Measurements from ENCODE around the gene PGBD4.
A peak's percentile ranks its signal among the peaks of the same experiment; 100 is the strongest.

Gene PGBD4

DNA sequence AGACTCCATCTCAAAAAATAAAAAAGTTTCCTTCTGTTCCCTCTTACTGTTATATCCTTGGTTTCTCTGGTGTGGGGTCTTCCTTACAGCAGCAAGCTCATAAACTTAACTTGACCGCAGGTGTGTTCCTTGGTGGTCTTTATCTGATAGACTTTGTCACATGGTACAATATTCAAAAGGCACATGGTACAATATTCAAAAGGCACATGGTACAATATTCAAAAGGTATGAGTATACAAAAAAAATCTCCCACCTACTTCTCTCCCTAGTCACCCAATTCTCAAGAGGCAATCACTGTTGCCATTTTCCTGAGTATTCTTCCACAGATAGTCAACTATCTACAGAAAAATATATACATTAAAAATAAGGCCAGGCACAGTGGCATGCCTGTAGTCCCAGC is 4.5 kb downstream of the PGBD4 start:
- Histone ChIP-seq H3K27me3 (replicated peaks) (no peaks in the 10 kb centered on the region), H3K36me3 (replicated peaks) (no peaks in the 10 kb centered on the region), H3K4me3 (ENCODE audit: low read depth, low read length) (no peak overlapping the region), H3K27ac (no peak overlapping the region)
- TF ChIP-seq, protein P1, sequence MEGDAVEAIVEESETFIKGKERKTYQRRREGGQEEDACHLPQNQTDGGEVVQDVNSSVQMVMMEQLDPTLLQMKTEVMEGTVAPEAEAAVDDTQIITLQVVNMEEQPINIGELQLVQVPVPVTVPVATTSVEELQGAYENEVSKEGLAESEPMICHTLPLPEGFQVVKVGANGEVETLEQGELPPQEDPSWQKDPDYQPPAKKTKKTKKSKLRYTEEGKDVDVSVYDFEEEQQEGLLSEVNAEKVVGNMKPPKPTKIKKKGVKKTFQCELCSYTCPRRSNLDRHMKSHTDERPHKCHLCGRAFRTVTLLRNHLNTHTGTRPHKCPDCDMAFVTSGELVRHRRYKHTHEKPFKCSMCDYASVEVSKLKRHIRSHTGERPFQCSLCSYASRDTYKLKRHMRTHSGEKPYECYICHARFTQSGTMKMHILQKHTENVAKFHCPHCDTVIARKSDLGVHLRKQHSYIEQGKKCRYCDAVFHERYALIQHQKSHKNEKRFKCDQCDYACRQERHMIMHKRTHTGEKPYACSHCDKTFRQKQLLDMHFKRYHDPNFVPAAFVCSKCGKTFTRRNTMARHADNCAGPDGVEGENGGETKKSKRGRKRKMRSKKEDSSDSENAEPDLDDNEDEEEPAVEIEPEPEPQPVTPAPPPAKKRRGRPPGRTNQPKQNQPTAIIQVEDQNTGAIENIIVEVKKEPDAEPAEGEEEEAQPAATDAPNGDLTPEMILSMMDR (IDR thresholded peaks at IDR 0.05; ENCODE audit: low read depth, low read length, missing control alignments), result no peak
- in situ Hi-C loops (cut with HindIII; ENCODE audit: low pct_ligation_motif_present, low sequenced_read_pairs), result no loop called here
- DNase-seq, result no peak

DNA sequence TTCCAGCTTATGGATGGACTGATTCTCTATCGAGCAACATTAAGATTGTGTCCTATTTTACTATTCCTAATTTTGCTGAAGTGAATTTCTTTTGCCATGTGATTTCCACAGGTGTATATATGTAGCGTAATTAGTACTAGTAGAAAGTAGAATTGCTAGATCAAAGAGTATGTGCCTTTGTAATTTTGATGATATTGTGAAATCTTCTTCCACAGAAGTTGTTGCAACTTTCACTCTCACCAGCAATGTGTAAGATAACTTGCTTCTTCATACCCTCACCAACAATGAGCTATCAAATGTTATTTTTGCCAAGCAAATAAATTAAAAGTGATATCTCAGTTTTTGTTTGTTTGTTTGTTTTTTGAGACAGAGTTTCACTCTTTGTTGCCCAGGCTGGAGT is 5.4 kb downstream of the PGBD4 start:
- no peak for DNase-seq
- H3K27ac ChIP-seq, result no peak overlapping the region
- no peaks in the 10 kb centered on the region for H3K36me3 ChIP-seq (replicated peaks)
- in situ Hi-C loops (cut with HindIII; ENCODE audit: low pct_ligation_motif_present, low sequenced_read_pairs), result no loop called here
- TF ChIP-seq, protein P1 (IDR thresholded peaks at IDR 0.05; ENCODE audit: low read depth, low read length, missing control alignments), result no peak
- no peak overlapping the region for H3K4me3 ChIP-seq (ENCODE audit: low read depth, low read length)
- no peaks in the 10 kb centered on the region for H3K27me3 ChIP-seq (replicated peaks)

DNA sequence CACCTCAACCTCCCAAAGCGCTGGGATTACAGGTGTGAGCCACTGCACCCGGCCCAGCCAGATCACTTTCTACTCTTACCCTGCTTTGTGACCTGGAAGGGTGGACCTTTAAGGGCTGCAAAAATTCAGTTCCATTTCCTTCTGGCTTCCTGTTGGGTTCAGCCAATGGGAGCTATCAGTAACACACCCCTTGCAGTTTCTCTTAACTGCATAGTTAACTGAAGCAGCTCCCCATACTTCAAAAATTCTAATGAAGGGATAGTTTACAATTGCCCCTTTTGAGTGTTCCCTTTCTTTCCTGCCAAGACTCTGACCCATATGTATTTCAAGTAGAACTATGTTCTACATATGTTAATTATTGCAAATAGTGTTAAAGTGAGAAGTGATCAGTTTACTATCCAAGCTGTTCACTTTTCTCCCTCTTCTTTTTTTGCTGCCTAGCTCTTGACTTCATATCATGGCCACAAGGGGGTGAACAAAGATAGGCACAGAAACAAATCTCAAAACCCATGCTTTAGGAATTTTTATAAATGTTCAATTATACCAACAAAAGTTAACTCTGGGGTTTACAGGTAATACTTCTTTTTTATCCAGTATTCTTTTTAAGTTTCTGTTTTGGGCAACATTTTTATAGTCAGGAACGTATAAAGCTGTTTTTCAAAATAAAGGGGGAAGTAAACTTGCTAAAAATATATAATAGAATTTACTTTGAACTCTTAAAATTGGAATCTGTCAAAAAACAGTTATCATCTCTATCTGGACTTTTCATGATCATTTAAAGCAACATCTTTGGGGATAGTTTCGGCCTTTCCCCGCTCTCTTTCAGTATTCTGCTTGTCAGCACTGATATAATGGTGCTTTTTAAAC is 8.1 kb downstream of the PGBD4 start:
- in situ Hi-C loops (cut with HindIII; ENCODE audit: low pct_ligation_motif_present, low sequenced_read_pairs), result no loop called here

DNA sequence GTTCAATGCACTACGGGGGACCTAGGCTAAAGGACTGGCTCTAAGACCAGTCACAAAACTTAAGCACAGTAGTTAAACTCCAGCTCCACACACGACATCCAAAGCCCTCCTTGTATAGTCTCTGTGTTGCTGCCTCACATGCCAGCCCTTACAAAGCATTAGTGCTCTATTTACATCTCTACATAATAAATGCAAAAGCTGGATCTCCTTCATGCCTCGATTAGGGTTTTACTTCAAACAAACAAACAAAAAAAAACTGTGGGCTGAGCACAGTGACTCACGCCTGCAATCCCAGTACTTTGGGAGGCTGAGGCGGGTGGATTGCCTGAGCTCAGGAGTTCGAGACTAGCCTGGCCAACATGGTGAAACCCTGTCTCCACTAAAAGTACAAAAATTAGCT is 9.6 kb downstream of the PGBD4 start:
- H3K27ac ChIP-seq, result no peak overlapping the region
- in situ Hi-C loops (cut with HindIII; ENCODE audit: low pct_ligation_motif_present, low sequenced_read_pairs), result no loop called here
- H3K4me3 ChIP-seq (ENCODE audit: low read depth, low read length), result no peak overlapping the region
- no peak for DNase-seq
- TF ChIP-seq, protein P1 (IDR thresholded peaks at IDR 0.05; ENCODE audit: low read depth, low read length, missing control alignments), result no peak
- no peaks in the 10 kb centered on the region for H3K27me3 ChIP-seq (replicated peaks)
- H3K36me3 ChIP-seq (replicated peaks), result no peaks in the 10 kb centered on the region

More for the DNA sequence above, 8.1 kb downstream of the PGBD4 start:
- peak; percentile 29 for DNase-seq
- Histone ChIP-seq H3K36me3 (replicated peaks) (no peaks in the 10 kb centered on the region), H3K4me3 (ENCODE audit: low read depth, low read length) (no peak overlapping the region), H3K27me3 (replicated peaks) (no peaks in the 10 kb centered on the region), H3K27ac (no peak overlapping the region)
- TF ChIP-seq, protein P1 (IDR thresholded peaks at IDR 0.05; ENCODE audit: low read depth, low read length, missing control alignments), result peak; percentile 75

DNA sequence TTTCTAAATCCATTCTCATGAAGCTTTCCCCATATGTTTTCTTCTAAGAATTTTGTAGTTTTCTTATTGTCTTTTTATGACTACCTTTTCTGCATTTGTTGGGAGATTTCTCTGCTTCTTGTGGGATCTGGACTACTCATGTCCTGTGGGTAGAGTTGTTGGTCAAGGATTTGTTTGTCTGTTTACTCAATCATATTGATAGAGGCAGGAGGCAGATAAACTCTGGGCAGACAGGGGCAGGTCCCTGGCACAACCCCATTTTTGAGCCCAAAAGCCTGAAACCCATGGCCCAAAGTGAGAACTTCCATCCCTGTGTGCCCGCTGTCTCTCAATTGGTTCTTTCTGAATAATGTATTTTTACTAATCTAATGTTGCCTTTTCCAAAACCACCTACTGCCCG is 12.3 kb downstream of the PGBD4 start:
- Histone ChIP-seq H3K27me3 (replicated peaks) (no peaks in the 10 kb centered on the region), H3K36me3 (replicated peaks) (no peaks in the 10 kb centered on the region), H3K4me3 (ENCODE audit: low read depth, low read length) (no peak overlapping the region), H3K27ac (no peak overlapping the region)
- in situ Hi-C loops (cut with HindIII; ENCODE audit: low pct_ligation_motif_present, low sequenced_read_pairs), result no loop called here
- DNase-seq, result no peak
- TF ChIP-seq, protein P1 (IDR thresholded peaks at IDR 0.05; ENCODE audit: low read depth, low read length, missing control alignments), result no peak

Data from brain microvascular endothelial cell (primary cell).